IgD-negative memory B cell (primary cell): ENCODE results near the gene AFAP1. TPM values are rescaled to one million over a fixed set of nuclear protein-coding genes. Genes with fewer than 3 reads are reported as not detected.

Experiments
- H3K27ac Mint-ChIP-seq, 3 donors: one replicate each; pipeline ENCODE4 v1.8.0; 2020 to 2022; ENCODE audit warnings: mild to moderate bottlenecking in 3 of 3, mixed read lengths in 3 of 3, moderate library complexity in 1 of 3
- H3K27me3 Mint-ChIP-seq: one replicate; pipeline ENCODE4 v1.8.0; 2021; ENCODE audit warnings: mixed read lengths
- H3K36me3 Mint-ChIP-seq: one replicate; pipeline ENCODE4 v1.8.0; 2020; ENCODE audit warnings: mild to moderate bottlenecking, mixed read lengths
- H3K4me1 Mint-ChIP-seq, 3 donors: one replicate each; pipeline ENCODE4 v1.8.0; 2020 to 2022; ENCODE audit warnings: mixed read lengths in 3 of 3, mild to moderate bottlenecking in 1 of 3
- H3K4me3 Mint-ChIP-seq, 4 donors: one replicate each; pipeline ENCODE4 v1.8.0; 2020 to 2022; ENCODE audit warnings: mild to moderate bottlenecking in 4 of 4, mixed read lengths in 4 of 4, moderate library complexity in 3 of 4
- H3K9me3 Mint-ChIP-seq, 3 donors: one replicate each; pipeline ENCODE4 v1.8.0; 2020 to 2021; ENCODE audit warnings: mixed read lengths in 3 of 3, mild to moderate bottlenecking in 1 of 3
- polyA plus RNA-seq: library from polyadenylated mRNA; unstranded; fragments of 300-500 nt; fragmentation: Illumina TruSeq; gene quantifications from one replicate; pipeline ENCODE4 v1.2.3, GENCODE V29; 2021

The AFAP1 gene
- polyA plus RNA-seq, 1 donor from 2014 or later = 0.20 TPM

- peaks cover 16% of the 10 kb centered on the region for H3K27me3 Mint-ChIP-seq
- peaks cover 0 to 7% (median 0%) of the 10 kb centered on the region in 3 donors for H3K4me1 Mint-ChIP-seq
- H3K27ac Mint-ChIP-seq = no peak overlapping the region
- no peaks in the 10 kb centered on the region for H3K36me3 Mint-ChIP-seq
- H3K9me3 Mint-ChIP-seq = no peaks in the 10 kb centered on the region
- H3K4me3 Mint-ChIP-seq = no peak overlapping the region
Observed at GRCh38 chr4:7765666-7766065, 174.0 kb downstream of the AFAP1 start.

- Mint-ChIP-seq H3K27ac (no peak overlapping the region), H3K4me3 (no peak overlapping the region), H3K36me3 (no peaks in the 10 kb centered on the region), H3K4me1 (peaks cover 0 to 4% (median under 1%) of the 10 kb centered on the region in 3 donors), H3K27me3 (peaks cover 9% of the 10 kb centered on the region), H3K9me3 (no peaks in the 10 kb centered on the region)
Observed at GRCh38 chr4:7764466-7764865, 175.2 kb downstream of the AFAP1 start.

- Mint-ChIP-seq H3K4me1 (peaks cover 0 to 10% (median 5%) of the 10 kb centered on the region in 3 donors), H3K9me3 (no peaks in the 10 kb centered on the region), H3K27ac (no peak overlapping the region), H3K36me3 (no peaks in the 10 kb centered on the region), H3K4me3 (peak overlapping the region in 1 of 4 donors; percentile 17), H3K27me3 (peaks cover 8% of the 10 kb centered on the region)
Observed at GRCh38 chr4:7763788-7764187, 175.9 kb downstream of the AFAP1 start.

- Mint-ChIP-seq H3K4me3 (no peak overlapping the region), H3K4me1 (peaks cover 0 to 10% (median 5%) of the 10 kb centered on the region in 3 donors), H3K9me3 (no peaks in the 10 kb centered on the region), H3K36me3 (no peaks in the 10 kb centered on the region), H3K27ac (no peak overlapping the region), H3K27me3 (peaks cover 7% of the 10 kb centered on the region)
Observed at GRCh38 chr4:7763106-7763505, 176.6 kb downstream of the AFAP1 start.

GRCh38 chr4:7762376-7763030 is 177.2 kb downstream of the AFAP1 start:
- Mint-ChIP-seq H3K9me3 (no peaks in the 10 kb centered on the region), H3K4me3 (no peak overlapping the region), H3K4me1 (peaks cover 0 to 10% (median 5%) of the 10 kb centered on the region in 3 donors), H3K27me3 (peaks cover 7% of the 10 kb centered on the region), H3K27ac (no peak overlapping the region), H3K36me3 (no peaks in the 10 kb centered on the region)

GRCh38 chr4:7761720-7762119 is 177.9 kb downstream of the AFAP1 start:
- Mint-ChIP-seq H3K4me3 (no peak overlapping the region), H3K36me3 (no peaks in the 10 kb centered on the region), H3K27me3 (peaks cover 6% of the 10 kb centered on the region), H3K4me1 (peaks cover 0 to 10% (median 5%) of the 10 kb centered on the region in 3 donors), H3K27ac (no peak overlapping the region), H3K9me3 (no peaks in the 10 kb centered on the region)

GRCh38 chr4:7761312-7761711 is 178.3 kb downstream of the AFAP1 start:
- Mint-ChIP-seq H3K4me3 (no peak overlapping the region), H3K4me1 (peaks cover 0 to 10% (median 5%) of the 10 kb centered on the region in 3 donors), H3K27me3 (peaks cover 5% of the 10 kb centered on the region), H3K9me3 (no peaks in the 10 kb centered on the region), H3K36me3 (no peaks in the 10 kb centered on the region), H3K27ac (no peak overlapping the region)

- no peaks in the 10 kb centered on the region for H3K9me3 Mint-ChIP-seq
- no peaks in the 10 kb centered on the region for H3K36me3 Mint-ChIP-seq
- no peak overlapping the region for H3K27ac Mint-ChIP-seq
- H3K4me1 Mint-ChIP-seq = peaks cover 0 to 10% (median 5%) of the 10 kb centered on the region in 3 donors
- H3K4me3 Mint-ChIP-seq = peak overlapping the region in 1 of 4 donors; percentile 37
- H3K27me3 Mint-ChIP-seq = peaks cover 5% of the 10 kb centered on the region
Observed at GRCh38 chr4:7760706-7761105, 179.0 kb downstream of the AFAP1 start.

- no peak overlapping the region for H3K4me3 Mint-ChIP-seq
- H3K9me3 Mint-ChIP-seq = no peaks in the 10 kb centered on the region
- peaks cover 0 to 10% (median 5%) of the 10 kb centered on the region in 3 donors for H3K4me1 Mint-ChIP-seq
Observed at GRCh38 chr4:7760228-7760627, 179.4 kb downstream of the AFAP1 start.

GRCh38 chr4:7759635-7760034 is 180.0 kb downstream of the AFAP1 start:
- Mint-ChIP-seq H3K27ac (peak overlapping the region in 2 of 3 donors; percentile 47 to 82), H3K4me1 (peaks cover 0 to 10% (median 5%) of the 10 kb centered on the region in 3 donors), H3K4me3 (peak overlapping the region; percentile 5 to 91 (median 68)), H3K27me3 (peaks cover 5% of the 10 kb centered on the region), H3K36me3 (no peaks in the 10 kb centered on the region), H3K9me3 (no peaks in the 10 kb centered on the region)

More at GRCh38 chr4:7760228-7760627, 179.4 kb downstream of the AFAP1 start:
- H3K36me3 Mint-ChIP-seq = no peaks in the 10 kb centered on the region
- no peak overlapping the region for H3K27ac Mint-ChIP-seq
- peaks cover 5% of the 10 kb centered on the region for H3K27me3 Mint-ChIP-seq

- peaks cover 5% of the 10 kb centered on the region for H3K27me3 Mint-ChIP-seq
- peak overlapping the region; percentile 5 to 91 (median 68) for H3K4me3 Mint-ChIP-seq
- H3K9me3 Mint-ChIP-seq = no peaks in the 10 kb centered on the region
- peaks cover 0 to 10% (median 5%) of the 10 kb centered on the region in 3 donors for H3K4me1 Mint-ChIP-seq
- peak overlapping the region in 2 of 3 donors; percentile 47 to 82 for H3K27ac Mint-ChIP-seq
- H3K36me3 Mint-ChIP-seq = no peaks in the 10 kb centered on the region
Observed at GRCh38 chr4:7759216-7759615, 180.4 kb downstream of the AFAP1 start.

GRCh38 chr4:7758476-7758875 is 181.2 kb downstream of the AFAP1 start:
- Mint-ChIP-seq H3K4me1 (peaks cover 0 to 10% (median 5%) of the 10 kb centered on the region in 3 donors), H3K27ac (no peak overlapping the region), H3K27me3 (peaks cover 5% of the 10 kb centered on the region), H3K9me3 (no peaks in the 10 kb centered on the region), H3K4me3 (no peak overlapping the region), H3K36me3 (no peaks in the 10 kb centered on the region)

- Mint-ChIP-seq H3K27me3 (peaks cover 5% of the 10 kb centered on the region), H3K36me3 (no peaks in the 10 kb centered on the region), H3K9me3 (no peaks in the 10 kb centered on the region), H3K4me1 (peaks cover 0 to 10% (median 5%) of the 10 kb centered on the region in 3 donors), H3K4me3 (no peak overlapping the region), H3K27ac (no peak overlapping the region)
Observed at GRCh38 chr4:7757501-7758471, 181.9 kb downstream of the AFAP1 start.

GRCh38 chr4:7756561-7757355 is 182.9 kb downstream of the AFAP1 start:
- Mint-ChIP-seq H3K36me3 (no peaks in the 10 kb centered on the region), H3K4me1 (peaks cover 0 to 9% (median 5%) of the 10 kb centered on the region in 3 donors), H3K27ac (no peak overlapping the region), H3K9me3 (no peaks in the 10 kb centered on the region), H3K27me3 (peaks cover 5% of the 10 kb centered on the region), H3K4me3 (peak overlapping the region in 1 of 4 donors; percentile 28)
